HepG2 (cell line): ENCODE data around the gene NSMCE1. TPM values are rescaled to one million over a fixed set of nuclear protein-coding genes. Genes with fewer than 3 reads are reported as not detected.
A peak's percentile ranks its signal among the peaks of the same experiment; 100 is the strongest.

ENCODE experiments used
- CREB1 ChIP-seq, 2 experiments: fragments of 450-650 bp in 1 of 2; IDR thresholded peaks; 2 replicates each; pipeline ENCODE4 v1.6.1; 2016 to 2017; ENCODE audit warnings: control low read depth in 1 of 2, mild to moderate bottlenecking in 1 of 2, missing compliant biosample characterization in 1 of 2, missing genetic modification characterization in 1 of 2
- EEA1 ChIP-seq: sonication (generic); formaldehyde crosslinking; IDR thresholded peaks from 2 replicates; pipeline ENCODE4 v1.5.1; 2020; ENCODE audit warnings: mild to moderate bottlenecking, missing genetic modification reagents, borderline replicate concordance
- ELK4 ChIP-seq: sonication (generic); formaldehyde crosslinking; IDR thresholded peaks from 2 replicates; pipeline ENCODE4 v1.9.0; 2021; ENCODE audit warnings: missing genetic modification reagents, borderline replicate concordance
- GATAD2A ChIP-seq: IDR thresholded peaks from 2 replicates; pipeline ENCODE4 v1.6.1; 2016
- GFI1 ChIP-seq: sonication (generic); formaldehyde crosslinking; IDR thresholded peaks from 2 replicates; pipeline ENCODE4 v1.5.0; 2020; ENCODE audit warnings: missing genetic modification reagents, mild to moderate bottlenecking, borderline replicate concordance
- HHEX ChIP-seq: IDR thresholded peaks from 2 replicates; pipeline ENCODE4 v1.6.1; 2016; ENCODE audit warnings: control low read depth
- SAP130 ChIP-seq: IDR thresholded peaks from 2 replicates; pipeline ENCODE4 v1.6.1; 2016; ENCODE audit warnings: low read depth
- SRSF9 ChIP-seq: fragments of 200-400 bp; formaldehyde crosslinking; IDR thresholded peaks from 2 replicates; pipeline ENCODE4 v1.6.1; 2018; ENCODE audit warnings: borderline replicate concordance, mild to moderate bottlenecking, low read depth, low read length; ENCODE audit not compliant: insufficient read depth, poor library complexity, severe bottlenecking
- ZNF260 ChIP-seq: sonication (generic); formaldehyde crosslinking; IDR thresholded peaks from 2 replicates; pipeline ENCODE4 v1.4.0; 2020; ENCODE audit warnings: missing genetic modification reagents, low read depth, mild to moderate bottlenecking, borderline replicate concordance
- ZNF350 ChIP-seq: sonication (generic); formaldehyde crosslinking; IDR thresholded peaks from 2 replicates; pipeline ENCODE4 v1.4.0; 2020; ENCODE audit warnings: mild to moderate bottlenecking, low read depth, missing genetic modification reagents, borderline replicate concordance
- ZNF747 ChIP-seq: sonication (generic); formaldehyde crosslinking; IDR thresholded peaks from 2 replicates; pipeline ENCODE4 v1.8.1; 2023; ENCODE audit warnings: missing genetic modification reagents, mild to moderate bottlenecking, borderline replicate concordance
- polyA plus RNA-seq, 8 experiments: library from polyadenylated mRNA; depleted of rRNA in 3 of 8; stranded (reverse) in 7 of 8; unstranded in 1 of 8; fragments of >200 nt; fragmentation: Illumina TruSeq in 4 of 8; extraction: Trizol in 4 of 8; gene quantifications; 2 replicates each; pipeline versions ENCODE4 v1.2.1 to v1.2.3, GENCODE V29; 2011 to 2016; ENCODE audit warnings: low read depth in 4 of 8, missing spikeins in 1 of 8, mixed read lengths in 1 of 8; ENCODE audit not compliant: insufficient read depth in 1 of 8
- total RNA-seq, 5 experiments: library from RNA; depleted of rRNA; stranded (reverse); fragments of >200 nt; fragmentation: Illumina TruSeq; extraction: Trizol; gene quantifications; 2 replicates each; pipeline ENCODE4 v1.2.3, GENCODE V29; 2016; ENCODE audit warnings: low read depth in 1 of 5
- TF ChIP-seq, protein P1 (sequence below): sonication (generic); formaldehyde crosslinking; IDR thresholded peaks from 2 replicates; pipeline ENCODE4 v1.9.0; 2021; ENCODE audit warnings: missing genetic modification reagents, borderline replicate concordance
- TF ChIP-seq, protein P2 (sequence below): sonication (generic); formaldehyde crosslinking; IDR thresholded peaks from 2 replicates; pipeline ENCODE4 v1.4.0; 2020; ENCODE audit warnings: missing genetic modification reagents, borderline replicate concordance
- TF ChIP-seq, protein P3 (sequence below): sonication (generic); formaldehyde crosslinking; IDR thresholded peaks from 2 replicates; pipeline ENCODE4 v1.4.0; 2020; ENCODE audit warnings: low read depth, missing genetic modification reagents
- TF ChIP-seq, protein P4 (sequence below): sonication (generic); formaldehyde crosslinking; IDR thresholded peaks from 2 replicates; pipeline ENCODE4 v1.8.1; 2023; ENCODE audit warnings: mild to moderate bottlenecking, missing genetic modification reagents, borderline replicate concordance
- TF ChIP-seq, protein P5 (sequence below): sonication (generic); formaldehyde crosslinking; IDR thresholded peaks from 2 replicates; pipeline ENCODE4 v1.4.0; 2020; ENCODE audit warnings: missing genetic modification reagents, low read depth, mild to moderate bottlenecking, borderline replicate concordance
- TF ChIP-seq, protein P6 (sequence below): IDR thresholded peaks from 2 replicates; pipeline ENCODE4 v1.6.1; 2016; ENCODE audit warnings: missing compliant biosample characterization, missing genetic modification reagents, borderline replicate concordance

Gene NSMCE1
- total and polyA plus RNA-seq, 2 of the 13 experiments (the other 11 are each of a cell fraction or from before 2014, with no cell fraction given) = 42.7 to 52.9 TPM

- TF ChIP-seq ELK4 (CRISPR knock-in tag) (no peak), SRSF9 (no peak), EEA1 (CRISPR knock-in tag) (peak; percentile 83; the same call in 1 of the 2 replicates), CREB1 (IDR thresholded peaks at IDR 0.05) (peak; percentile 59), CREB1 (CRISPR knock-in tag; IDR thresholded peaks at IDR 0.05) (no peak), SAP130 (CRISPR knock-in tag) (peak; percentile 39), HHEX (CRISPR knock-in tag) (no peak), ZNF260 (CRISPR knock-in tag) (no peak), ZNF747 (CRISPR knock-in tag) (peak; percentile 69; the same call in 1 of the 2 replicates), GFI1 (CRISPR knock-in tag) (no peak), GATAD2A (peak; percentile 46), ZNF350 (CRISPR knock-in tag) (no peak)
- TF ChIP-seq, protein P1, sequence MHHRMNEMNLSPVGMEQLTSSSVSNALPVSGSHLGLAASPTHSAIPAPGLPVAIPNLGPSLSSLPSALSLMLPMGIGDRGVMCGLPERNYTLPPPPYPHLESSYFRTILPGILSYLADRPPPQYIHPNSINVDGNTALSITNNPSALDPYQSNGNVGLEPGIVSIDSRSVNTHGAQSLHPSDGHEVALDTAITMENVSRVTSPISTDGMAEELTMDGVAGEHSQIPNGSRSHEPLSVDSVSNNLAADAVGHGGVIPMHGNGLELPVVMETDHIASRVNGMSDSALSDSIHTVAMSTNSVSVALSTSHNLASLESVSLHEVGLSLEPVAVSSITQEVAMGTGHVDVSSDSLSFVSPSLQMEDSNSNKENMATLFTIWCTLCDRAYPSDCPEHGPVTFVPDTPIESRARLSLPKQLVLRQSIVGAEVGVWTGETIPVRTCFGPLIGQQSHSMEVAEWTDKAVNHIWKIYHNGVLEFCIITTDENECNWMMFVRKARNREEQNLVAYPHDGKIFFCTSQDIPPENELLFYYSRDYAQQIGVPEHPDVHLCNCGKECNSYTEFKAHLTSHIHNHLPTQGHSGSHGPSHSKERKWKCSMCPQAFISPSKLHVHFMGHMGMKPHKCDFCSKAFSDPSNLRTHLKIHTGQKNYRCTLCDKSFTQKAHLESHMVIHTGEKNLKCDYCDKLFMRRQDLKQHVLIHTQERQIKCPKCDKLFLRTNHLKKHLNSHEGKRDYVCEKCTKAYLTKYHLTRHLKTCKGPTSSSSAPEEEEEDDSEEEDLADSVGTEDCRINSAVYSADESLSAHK (CRISPR knock-in tag) = no peak
- TF ChIP-seq, protein P2, sequence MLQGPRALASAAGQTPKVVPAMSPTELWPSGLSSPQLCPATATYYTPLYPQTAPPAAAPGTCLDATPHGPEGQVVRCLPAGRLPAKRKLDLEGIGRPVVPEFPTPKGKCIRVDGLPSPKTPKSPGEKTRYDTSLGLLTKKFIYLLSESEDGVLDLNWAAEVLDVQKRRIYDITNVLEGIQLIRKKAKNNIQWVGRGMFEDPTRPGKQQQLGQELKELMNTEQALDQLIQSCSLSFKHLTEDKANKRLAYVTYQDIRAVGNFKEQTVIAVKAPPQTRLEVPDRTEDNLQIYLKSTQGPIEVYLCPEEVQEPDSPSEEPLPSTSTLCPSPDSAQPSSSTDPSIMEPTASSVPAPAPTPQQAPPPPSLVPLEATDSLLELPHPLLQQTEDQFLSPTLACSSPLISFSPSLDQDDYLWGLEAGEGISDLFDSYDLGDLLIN = 0 out of 2 replicates have a peak, but pooled peaks have one; percentile 14
- TF ChIP-seq, protein P3, sequence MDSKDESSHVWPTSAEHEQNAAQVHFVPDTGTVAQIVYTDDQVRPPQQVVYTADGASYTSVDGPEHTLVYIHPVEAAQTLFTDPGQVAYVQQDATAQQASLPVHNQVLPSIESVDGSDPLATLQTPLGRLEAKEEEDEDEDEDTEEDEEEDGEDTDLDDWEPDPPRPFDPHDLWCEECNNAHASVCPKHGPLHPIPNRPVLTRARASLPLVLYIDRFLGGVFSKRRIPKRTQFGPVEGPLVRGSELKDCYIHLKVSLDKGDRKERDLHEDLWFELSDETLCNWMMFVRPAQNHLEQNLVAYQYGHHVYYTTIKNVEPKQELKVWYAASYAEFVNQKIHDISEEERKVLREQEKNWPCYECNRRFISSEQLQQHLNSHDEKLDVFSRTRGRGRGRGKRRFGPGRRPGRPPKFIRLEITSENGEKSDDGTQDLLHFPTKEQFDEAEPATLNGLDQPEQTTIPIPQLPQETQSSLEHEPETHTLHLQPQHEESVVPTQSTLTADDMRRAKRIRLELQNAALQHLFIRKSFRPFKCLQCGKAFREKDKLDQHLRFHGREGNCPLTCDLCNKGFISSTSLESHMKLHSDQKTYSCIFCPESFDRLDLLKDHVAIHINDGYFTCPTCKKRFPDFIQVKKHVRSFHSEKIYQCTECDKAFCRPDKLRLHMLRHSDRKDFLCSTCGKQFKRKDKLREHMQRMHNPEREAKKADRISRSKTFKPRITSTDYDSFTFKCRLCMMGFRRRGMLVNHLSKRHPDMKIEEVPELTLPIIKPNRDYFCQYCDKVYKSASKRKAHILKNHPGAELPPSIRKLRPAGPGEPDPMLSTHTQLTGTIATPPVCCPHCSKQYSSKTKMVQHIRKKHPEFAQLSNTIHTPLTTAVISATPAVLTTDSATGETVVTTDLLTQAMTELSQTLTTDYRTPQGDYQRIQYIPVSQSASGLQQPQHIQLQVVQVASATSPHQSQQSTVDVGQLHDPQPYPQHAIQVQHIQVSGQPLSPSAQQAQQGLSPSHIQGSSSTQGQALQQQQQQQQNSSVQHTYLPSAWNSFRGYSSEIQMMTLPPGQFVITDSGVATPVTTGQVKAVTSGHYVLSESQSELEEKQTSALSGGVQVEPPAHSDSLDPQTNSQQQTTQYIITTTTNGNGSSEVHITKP (CRISPR knock-in tag) = no peak
- TF ChIP-seq, protein P4, sequence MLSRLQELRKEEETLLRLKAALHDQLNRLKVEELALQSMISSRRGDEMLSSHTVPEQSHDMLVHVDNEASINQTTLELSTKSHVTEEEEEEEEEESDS (CRISPR knock-in tag) = 0 out of 2 replicates have a peak, but pooled peaks have one; percentile 21
- TF ChIP-seq, protein P5, sequence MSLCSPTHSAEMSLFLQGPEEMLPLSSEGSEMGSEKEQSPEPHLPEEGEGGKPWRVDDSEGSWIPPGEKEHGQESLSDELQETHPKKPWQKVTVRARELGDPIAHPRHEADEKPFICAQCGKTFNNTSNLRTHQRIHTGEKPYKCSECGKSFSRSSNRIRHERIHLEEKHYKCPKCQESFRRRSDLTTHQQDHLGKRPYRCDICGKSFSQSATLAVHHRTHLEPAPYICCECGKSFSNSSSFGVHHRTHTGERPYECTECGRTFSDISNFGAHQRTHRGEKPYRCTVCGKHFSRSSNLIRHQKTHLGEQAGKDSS (CRISPR knock-in tag) = no peak
- TF ChIP-seq, protein P6, sequence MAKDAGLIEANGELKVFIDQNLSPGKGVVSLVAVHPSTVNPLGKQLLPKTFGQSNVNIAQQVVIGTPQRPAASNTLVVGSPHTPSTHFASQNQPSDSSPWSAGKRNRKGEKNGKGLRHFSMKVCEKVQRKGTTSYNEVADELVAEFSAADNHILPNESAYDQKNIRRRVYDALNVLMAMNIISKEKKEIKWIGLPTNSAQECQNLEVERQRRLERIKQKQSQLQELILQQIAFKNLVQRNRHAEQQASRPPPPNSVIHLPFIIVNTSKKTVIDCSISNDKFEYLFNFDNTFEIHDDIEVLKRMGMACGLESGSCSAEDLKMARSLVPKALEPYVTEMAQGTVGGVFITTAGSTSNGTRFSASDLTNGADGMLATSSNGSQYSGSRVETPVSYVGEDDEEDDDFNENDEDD (CRISPR knock-in tag) = peak; percentile 42; the same call in 1 of the 2 replicates
These were observed 45.7 kb upstream of the NSMCE1 start (continued) for GRCh38 chr16:27314161-27314723.
